AG09319 (cell line): ENCODE data around the gene TSEN2.

ENCODE experiments used
- DNase-seq: peaks from one replicate; pipeline ENCODE4 v3.0.0-alpha.2; 2010; ENCODE audit warnings: low read depth; ENCODE audit errors: extremely low read depth
- CTCF ChIP-seq: IDR thresholded peaks from 2 replicates; pipeline ENCODE4 v1.5.1; 2011; ENCODE audit warnings: low read depth, mild to moderate bottlenecking, inconsistent platforms, low read length, moderate library complexity

The TSEN2 gene

GRCh38 chr3:12582730-12583129 lies 98.5 kb downstream of the TSEN2 start:
- no peak for DNase-seq
- no peak for TF ChIP-seq CTCF
